Stimulated activated CD8-positive, alpha-beta memory T cell treated with anti-CD3 and anti-CD28 coated beads, Interleukin-7, amount 100 ng/mL, for 24 hours (primary cell): ENCODE results near the gene HADHB.
"Not testable (repeated sequence)": the region's sequence is repeated elsewhere in the genome, so short reads cannot be mapped to it uniquely, and the experiment has no call there.

Experiments used
- DNase-seq: peaks from one replicate; pipeline ENCODE4 v3.0.0-alpha.2; 2020; ENCODE audit warnings: low read depth

The HADHB gene

DNA sequence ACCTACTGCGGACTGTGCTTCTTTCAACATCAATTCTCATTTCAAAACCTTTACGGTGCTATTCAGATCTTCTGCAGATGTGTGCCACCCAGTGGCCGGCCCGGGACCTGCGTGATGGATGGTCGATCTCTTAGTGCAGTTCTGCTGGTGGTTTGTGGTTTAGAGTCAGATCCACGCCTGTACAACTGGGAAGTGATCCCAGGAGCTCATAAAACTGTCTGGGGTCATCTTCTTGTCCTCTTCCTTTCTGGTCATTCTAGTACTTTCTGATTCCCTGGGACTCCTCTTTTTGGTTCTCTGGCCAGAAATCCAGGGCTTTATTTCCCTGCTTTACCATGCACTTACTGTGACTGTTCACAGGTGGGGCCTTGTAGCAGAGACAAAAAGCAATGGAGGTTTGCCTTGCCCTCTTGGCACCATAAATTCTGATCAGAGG is 85.4 kb downstream of the HADHB start:
- DNase-seq, result peak; percentile 64

DNA sequence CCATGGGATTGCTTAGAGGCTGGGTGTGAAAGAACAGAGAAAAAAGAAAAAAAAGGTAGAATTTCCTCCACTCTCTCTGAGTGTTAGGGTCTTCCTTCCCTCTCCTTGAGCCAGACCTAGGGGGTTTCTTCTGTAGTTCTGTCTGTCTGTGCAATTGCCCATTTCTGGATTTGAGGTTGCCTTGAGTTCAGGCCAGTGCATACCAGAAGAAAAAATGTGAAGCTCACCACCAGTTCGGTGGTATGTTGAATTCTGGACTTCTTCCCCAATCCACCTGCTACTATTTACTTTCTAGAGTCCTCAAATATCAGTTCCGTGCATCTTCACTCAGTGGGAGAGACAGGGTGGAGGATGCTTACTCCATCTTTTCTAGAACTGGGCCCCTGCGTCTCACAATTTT is 85.9 kb downstream of the HADHB start:
- DNase-seq, result no peak

DNA sequence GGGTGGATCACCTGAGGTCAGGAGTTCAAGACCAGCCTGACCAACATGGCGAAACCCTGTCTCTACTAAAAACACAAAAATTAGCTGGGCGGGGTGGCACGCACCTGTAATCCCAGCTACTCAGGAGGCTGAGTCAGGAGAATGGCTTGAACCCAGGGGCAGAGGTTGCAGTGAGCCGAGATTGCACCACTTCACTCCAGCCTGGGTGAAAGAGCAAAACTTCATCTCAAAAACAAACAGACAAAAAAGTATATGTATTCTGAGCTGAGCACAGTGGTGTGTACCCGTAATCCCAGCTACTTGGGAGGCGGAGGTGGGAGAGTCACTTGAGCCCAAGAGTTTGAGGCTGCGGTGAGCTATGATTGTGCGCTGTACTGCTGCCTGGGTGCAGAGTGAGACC is 86.6 kb downstream of the HADHB start:
- DNase-seq, result not testable (repeated sequence)

DNA sequence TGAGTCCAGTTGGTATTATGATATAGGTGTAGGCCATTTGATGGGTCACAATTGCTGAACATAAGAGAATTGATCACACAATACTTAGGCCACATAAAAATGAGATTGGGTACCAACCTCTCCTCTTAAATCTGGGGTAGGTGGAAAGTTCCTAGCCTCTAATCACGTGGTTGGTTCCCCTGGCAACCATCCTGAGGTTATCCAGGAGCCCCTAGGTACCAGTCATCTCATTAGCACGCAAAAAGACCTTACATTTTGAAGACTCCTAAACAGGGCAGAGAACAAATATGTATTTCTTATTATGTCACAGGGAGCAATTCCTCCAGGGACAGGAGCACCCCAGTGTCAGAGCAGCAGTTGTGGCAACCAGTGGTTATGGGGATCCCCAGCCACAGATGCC is 88.6 kb downstream of the HADHB start:
- DNase-seq, result no peak

DNA sequence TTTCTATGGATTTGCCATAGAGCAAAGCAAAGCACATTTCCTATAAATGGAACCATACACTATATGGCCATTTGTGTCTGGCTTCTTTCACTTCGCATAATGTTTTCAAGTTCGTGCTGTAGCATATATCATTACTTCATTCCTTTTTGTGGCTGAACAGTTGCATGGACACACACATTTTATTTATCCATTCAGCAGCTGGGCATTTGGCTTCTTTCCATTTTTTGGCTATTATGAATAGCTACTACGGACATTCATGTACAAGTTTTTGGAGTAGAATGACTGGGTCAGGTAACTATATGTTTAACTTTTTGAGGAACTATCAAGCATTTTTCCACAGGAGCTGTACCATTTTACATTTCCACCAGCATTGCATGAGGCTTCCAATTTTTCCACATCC is 90.5 kb downstream of the HADHB start:
- no peak for DNase-seq

DNA sequence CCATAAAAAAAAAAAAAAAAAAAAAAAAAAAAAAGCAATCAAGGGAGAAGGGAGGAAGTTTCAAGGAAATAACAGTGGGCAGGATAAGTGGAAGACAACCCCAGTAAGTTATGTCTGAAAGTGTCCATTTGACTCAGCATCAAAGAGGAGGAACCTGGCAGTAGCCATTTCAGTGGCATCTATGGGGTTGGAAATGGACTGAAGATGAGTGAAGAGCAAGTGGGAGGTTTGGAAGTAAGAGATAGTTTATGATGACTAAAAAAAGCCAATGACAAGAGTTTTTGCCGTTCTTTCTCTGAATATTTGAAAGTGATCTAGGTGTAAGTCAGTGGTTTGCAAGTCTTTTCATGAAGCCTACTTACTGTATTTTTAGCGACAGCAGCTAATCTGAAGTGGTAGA is 92.0 kb downstream of the HADHB start:
- no peak for DNase-seq

DNA sequence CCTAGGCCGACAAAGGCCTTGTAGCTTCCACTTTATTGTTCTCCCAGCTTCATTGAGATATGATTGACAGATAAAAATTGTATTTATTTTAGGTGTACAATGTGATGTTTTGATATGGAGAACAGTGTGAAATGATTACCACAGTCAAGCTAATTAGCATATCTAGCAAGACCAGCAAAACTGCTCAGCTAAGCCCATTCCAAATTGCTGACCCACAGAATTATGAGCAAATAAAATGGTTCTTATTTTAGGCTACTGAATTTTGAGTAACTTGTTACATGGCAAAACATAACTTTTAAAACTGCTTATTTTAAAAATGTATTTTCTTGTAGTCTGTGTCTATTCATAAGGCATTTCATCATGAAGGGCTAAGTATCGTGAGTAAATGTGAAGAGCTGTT is 92.6 kb downstream of the HADHB start:
- no peak for DNase-seq
